NCI-H2196 treated with DMSO at 0.1 percent for 48 hours (cell line): Measurements from ENCODE around the gene SLFN12.
"Not testable (repeated sequence)": the region's sequence is repeated elsewhere in the genome, so short reads cannot be mapped to it uniquely, and the experiment has no call there.

Experiments
- DNase-seq: peaks from one replicate; lab custom pipeline; 2025; ENCODE audit not compliant: unreplicated experiment; lab: John Stamatoyannopoulos, UW

The SLFN12 gene

GRCh38 chr17:35414707-35415106 is 17.6 kb downstream of the SLFN12 start:
- DNase-seq: not testable (repeated sequence)

GRCh38 chr17:35414247-35414646 is 18.1 kb downstream of the SLFN12 start:
- no peak for DNase-seq

- DNase-seq: no peak
These were observed 24.8 kb downstream of the SLFN12 start for GRCh38 chr17:35407531-35407930.

GRCh38 chr17:35406568-35406967 is 25.7 kb downstream of the SLFN12 start:
- DNase-seq: no peak

DNA sequence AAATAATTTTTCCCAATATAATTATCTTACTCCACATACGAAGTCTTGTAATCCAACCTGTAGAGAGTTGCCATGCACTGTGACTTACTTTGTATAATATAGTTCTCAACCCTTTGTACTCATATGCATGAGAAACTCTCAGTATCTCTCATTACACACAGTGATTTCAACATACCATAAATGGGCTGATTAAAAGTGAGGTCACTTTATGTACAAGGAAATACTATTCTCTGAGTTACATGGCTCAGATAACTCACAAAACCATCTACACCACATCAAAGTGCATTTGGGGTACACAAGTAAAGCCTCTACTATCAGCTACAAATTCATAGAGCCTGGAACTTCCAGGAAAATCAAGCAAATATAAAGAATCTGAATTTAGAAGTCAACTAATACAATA is 27.9 kb downstream of the SLFN12 start:
- DNase-seq: no peak

- DNase-seq: not testable (repeated sequence)
These were observed 38.5 kb downstream of the SLFN12 start for GRCh38 chr17:35393783-35394182.

GRCh38 chr17:35390663-35391062 is 41.6 kb downstream of the SLFN12 start:
- no peak for DNase-seq

GRCh38 chr17:35390156-35390555 is 42.1 kb downstream of the SLFN12 start:
- DNase-seq: no peak

- DNase-seq: no peak
These were observed 44.8 kb downstream of the SLFN12 start for GRCh38 chr17:35387496-35387895.

DNA sequence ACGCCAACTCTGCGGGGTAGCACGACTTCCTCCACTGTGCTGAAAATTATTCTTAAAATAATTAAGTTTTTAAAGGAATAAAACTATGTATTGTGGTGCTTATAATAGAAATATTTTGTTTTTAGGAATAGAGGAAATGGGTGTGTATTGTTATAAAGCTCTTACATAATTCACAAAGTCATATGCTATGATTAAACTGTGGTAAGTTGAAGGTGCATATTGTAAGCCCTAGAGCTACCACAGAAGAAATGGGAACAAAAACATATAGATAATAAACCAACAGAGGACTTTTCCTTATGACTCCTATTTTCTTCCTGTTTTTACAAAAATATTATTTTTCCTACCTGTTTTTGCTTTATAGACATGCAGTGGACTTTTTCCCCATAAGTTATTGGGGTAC is 54.6 kb downstream of the SLFN12 start:
- no peak for DNase-seq

DNA sequence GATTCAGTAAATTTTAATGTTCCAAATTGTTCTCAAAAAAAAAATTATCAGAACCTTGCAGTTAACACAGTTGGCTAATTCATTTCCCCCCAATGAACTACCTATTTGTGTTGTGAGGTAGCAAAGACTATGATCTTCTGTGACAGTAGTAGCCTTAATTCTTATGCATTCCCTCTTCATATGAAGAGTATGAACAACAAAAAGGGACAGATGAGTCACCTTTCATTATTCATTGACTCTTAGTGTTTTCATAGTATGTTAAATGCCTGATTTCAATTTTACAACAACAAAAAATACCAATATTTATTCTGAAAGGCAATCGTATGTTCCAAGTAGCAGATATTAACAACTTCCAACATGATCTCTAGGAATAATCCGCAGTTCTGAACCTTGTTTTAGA is 55.2 kb downstream of the SLFN12 start:
- no peak for DNase-seq

GRCh38 chr17:35376245-35376644 is 56.1 kb downstream of the SLFN12 start:
- no peak for DNase-seq

DNA sequence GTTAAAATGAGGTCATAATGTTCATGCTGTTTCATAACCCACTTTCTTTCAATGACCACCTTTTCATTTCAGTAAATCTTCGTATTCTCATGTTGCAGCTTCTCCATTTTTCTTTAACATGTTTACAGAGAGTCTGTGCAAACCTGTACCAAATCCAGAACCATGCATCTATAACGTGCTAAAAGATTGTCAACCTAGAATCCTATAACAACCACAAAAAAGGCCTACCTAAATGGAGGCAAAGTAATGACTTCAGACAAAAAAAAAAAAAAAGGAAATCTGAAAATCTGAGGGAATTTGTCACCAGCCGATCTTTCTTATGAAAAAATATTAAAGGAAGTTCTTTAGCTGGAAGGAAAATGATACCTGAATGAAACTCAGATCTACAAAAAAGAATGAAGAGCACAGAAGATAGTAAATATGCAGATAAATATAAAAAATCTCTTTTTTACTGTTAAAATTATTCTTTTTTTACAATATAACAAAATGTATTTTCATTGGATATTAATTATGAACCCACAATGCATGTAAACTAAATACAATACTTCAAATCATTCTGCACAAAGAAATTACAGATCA is 57.4 kb downstream of the SLFN12 start:
- no peak for DNase-seq

DNA sequence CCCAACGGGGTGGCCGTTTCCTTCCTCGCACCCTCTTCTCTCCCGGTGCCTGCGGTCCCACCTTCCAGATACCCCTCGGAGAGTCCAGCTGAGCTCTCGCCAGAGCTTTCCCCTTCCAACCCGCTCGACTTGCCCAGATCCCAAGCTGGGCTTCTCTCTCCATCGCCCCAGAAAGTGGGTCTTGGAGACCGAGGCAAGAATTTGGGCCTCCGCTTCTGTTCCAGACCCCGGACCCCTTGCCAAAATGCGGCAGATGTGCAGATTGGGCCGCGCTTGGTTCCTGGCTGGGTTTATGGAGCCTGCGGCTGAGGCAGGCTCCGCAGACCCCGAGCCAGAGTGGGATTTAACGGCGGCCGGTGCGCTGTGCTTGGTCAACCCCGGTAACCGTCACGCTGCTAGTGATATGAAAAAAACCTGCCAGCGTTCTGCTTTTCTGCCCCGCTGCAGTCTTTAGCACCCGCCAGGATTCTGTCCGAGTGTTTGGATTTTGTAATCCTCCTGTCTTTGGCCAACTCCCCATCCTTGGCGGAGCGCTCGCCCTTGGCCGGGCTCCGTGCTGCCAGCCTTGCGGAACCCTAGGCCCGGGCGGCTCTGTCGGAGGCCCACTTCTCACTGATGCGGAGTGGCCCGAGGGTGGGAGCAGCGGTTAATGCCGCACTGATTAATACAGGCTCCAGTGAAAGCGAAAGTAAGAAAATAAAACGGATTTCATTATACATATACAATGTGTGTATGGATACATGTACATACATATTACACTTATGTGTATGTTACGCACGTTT is 58.1 kb downstream of the SLFN12 start:
- no peak for DNase-seq

- DNase-seq: no peak
These were observed 58.7 kb downstream of the SLFN12 start, which contains the start of gene SLFN11 for GRCh38 chr17:35373534-35373983. Gene SLFN11 (minus strand): TSS chr17:35373621. CDS start chr17:35363807, 9,814 bp downstream.

- no peak for DNase-seq
These were observed 59.3 kb downstream of the SLFN12 start for GRCh38 chr17:35372846-35373533.

GRCh38 chr17:35371934-35372333 is 60.4 kb downstream of the SLFN12 start:
- DNase-seq: no peak

- DNase-seq: no peak
These were observed 64.0 kb downstream of the SLFN12 start for GRCh38 chr17:35368081-35368830.

- no peak for DNase-seq
These were observed 71.3 kb downstream of the SLFN12 start for GRCh38 chr17:35361027-35361426.
